SK-N-SH (cell line): ENCODE results near the gene PDE11A. TPM values are rescaled to one million over a fixed set of nuclear protein-coding genes. Genes with fewer than 3 reads are reported as not detected.

ENCODE experiments used
- CTCF ChIA-PET: fragments of 300-600, 350-600 bp; formaldehyde crosslinking; extraction: SDS; loops from one replicate; lab custom pipeline; 2021; lab: Yijun Ruan, JAX
- POLR2A ChIA-PET: fragments of 350-600 bp; sonication (Branson Sonifier 250); formaldehyde crosslinking; extraction: SDS; loops from one replicate; lab custom pipeline; 2020; ENCODE audit warnings: antibody characterized with exemption, inconsistent platforms; lab: Yijun Ruan, JAX
- DNase-seq: peaks from one replicate; pipeline ENCODE4 v3.0.0; 2012
- H2AFZ ChIP-seq: fragments of 200-600 bp; sonication (generic); 2 replicates; pipeline ENCODE4 v1.8.1; 2016; ENCODE audit warnings: antibody characterized with exemption, mild to moderate bottlenecking, low read depth
- H3F3A ChIP-seq: fragments of 200-600 bp; sonication (generic); replicated peaks from 2 replicates; pipeline ENCODE3; 2016; ENCODE audit warnings: antibody characterized with exemption, mild to moderate bottlenecking; ENCODE audit not compliant: insufficient read depth
- H3K27ac ChIP-seq, 2 experiments: fragments of 200-500 bp in 1 of 2; fragments of 200-600 bp in 1 of 2; sonication (Bioruptor generic) in 1 of 2; sonication (generic), shearing (Covaris generic) in 1 of 2; 2 replicates each; pipeline versions ENCODE4 v1.5.1 to v1.6.1; 2014 to 2016; ENCODE audit warnings: low read depth in 2 of 2, inconsistent platforms in 1 of 2, low read length in 1 of 2, mild to moderate bottlenecking in 1 of 2, mixed read lengths in 1 of 2
- H3K27me3 ChIP-seq: fragments of 200-600 bp; sonication (generic), shearing (Covaris generic); 2 replicates; pipeline ENCODE4 v1.6.1; 2016; ENCODE audit warnings: mixed run types; ENCODE audit not compliant: insufficient read depth
- H3K36me3 ChIP-seq, 2 experiments: fragments of 200-500 bp in 1 of 2; fragments of 200-600 bp in 1 of 2; sonication (Bioruptor generic) in 1 of 2; sonication (generic) in 1 of 2; replicated peaks in 1 of 2; 2 replicates each; pipeline versions ENCODE3 to v1.5.1; 2014 to 2016; ENCODE audit warnings: low read length in 1 of 2, mild to moderate bottlenecking in 1 of 2; ENCODE audit not compliant: insufficient read depth in 2 of 2, control insufficient read depth in 1 of 2
- H3K4me1 ChIP-seq, 2 experiments: fragments of 200-500 bp in 1 of 2; fragments of 200-600 bp in 1 of 2; sonication (Bioruptor generic) in 1 of 2; sonication (generic), shearing (Covaris generic) in 1 of 2; 2 replicates each; pipeline versions ENCODE4 v1.5.1 to v1.6.1; 2014 to 2016; ENCODE audit warnings: low read depth in 1 of 2, low read length in 1 of 2, mixed run types in 1 of 2; ENCODE audit not compliant: insufficient read depth in 2 of 2, control insufficient read depth in 1 of 2
- H3K4me2 ChIP-seq: fragments of 200-600 bp; sonication (generic), shearing (Covaris generic); 2 replicates; pipeline ENCODE4 v1.6.1; 2017; ENCODE audit warnings: mixed run types
- H3K4me3 ChIP-seq, 2 experiments: fragments of 200-500 bp in 1 of 2; fragments of 200-600 bp in 1 of 2; sonication (Bioruptor generic) in 1 of 2; sonication (generic), shearing (Covaris generic) in 1 of 2; 2 replicates each; pipeline versions ENCODE4 v1.5.1 to v1.8.1; 2014 to 2016; ENCODE audit warnings: low read depth in 2 of 2, inconsistent platforms in 1 of 2, low read length in 1 of 2, mild to moderate bottlenecking in 1 of 2, mixed read lengths in 1 of 2, moderate library complexity in 1 of 2
- H3K79me2 ChIP-seq: fragments of 200-600 bp; sonication (generic); 2 replicates; pipeline ENCODE4 v1.8.1; 2017; ENCODE audit warnings: mild to moderate bottlenecking; ENCODE audit not compliant: insufficient read depth
- H3K9ac ChIP-seq: fragments of 200-600 bp; sonication (generic); 2 replicates; pipeline ENCODE4 v1.6.1; 2017; ENCODE audit warnings: mixed run types
- H3K9me2 ChIP-seq: fragments of 200-600 bp; sonication (generic); 2 replicates; pipeline ENCODE4 v1.6.1; 2017; ENCODE audit warnings: mixed run types
- H3K9me3 ChIP-seq: fragments of 200-600 bp; sonication (generic); 2 replicates; pipeline ENCODE4 v1.6.1; 2017; ENCODE audit warnings: mixed run types, mild to moderate bottlenecking, moderate library complexity
- H4K20me1 ChIP-seq: fragments of 200-600 bp; sonication (generic); 2 replicates; pipeline ENCODE4 v1.6.1; 2017; ENCODE audit warnings: mild to moderate bottlenecking, mixed run types; ENCODE audit not compliant: insufficient read depth
- CHD2 ChIP-seq: fragments of 150-350 bp; IDR thresholded peaks from 2 replicates; pipeline ENCODE4 v1.6.1; 2018; ENCODE audit warnings: low read length; ENCODE audit not compliant: partially characterized antibody
- EP300 ChIP-seq, 2 experiments: IDR thresholded peaks; 2 replicates each; pipeline versions ENCODE4 v1.4.0 to v1.6.1; 2012; ENCODE audit warnings: borderline replicate concordance in 1 of 2, low read depth in 1 of 2, low read length in 1 of 2
- EZH2phosphoT487 ChIP-seq: fragments of 200-600 bp; sonication (generic); IDR thresholded peaks from 2 replicates; pipeline ENCODE4 v1.6.1; 2017; ENCODE audit warnings: low read depth, mixed run types, mild to moderate bottlenecking, antibody characterized with exemption, moderate library complexity, borderline replicate concordance
- GABPA ChIP-seq: IDR thresholded peaks from 2 replicates; pipeline ENCODE4 v1.4.0; 2012; ENCODE audit warnings: low read depth, mild to moderate bottlenecking
- GATA2 ChIP-seq: sonication (generic); formaldehyde crosslinking; IDR thresholded peaks from 2 replicates; pipeline ENCODE4 v1.5.0; 2020; ENCODE audit warnings: mild to moderate bottlenecking, missing genetic modification reagents
- JUND ChIP-seq: IDR thresholded peaks from 2 replicates; pipeline ENCODE4 v1.4.0; 2012
- MEF2A ChIP-seq: IDR thresholded peaks from 2 replicates; pipeline ENCODE4 v1.4.0; 2012; ENCODE audit warnings: low read depth, borderline replicate concordance
- MXI1 ChIP-seq: IDR thresholded peaks from 2 replicates; pipeline ENCODE4 v1.6.1; 2012; ENCODE audit warnings: mild to moderate bottlenecking, low read depth, low read length, improper control_type of control experiment
- NRF1 ChIP-seq: IDR thresholded peaks from 2 replicates; pipeline ENCODE4 v1.6.1; 2012; ENCODE audit warnings: low read depth, mild to moderate bottlenecking, low read length
- RAD21 ChIP-seq: IDR thresholded peaks from 2 replicates; pipeline ENCODE4 v1.6.1; 2012; ENCODE audit warnings: mild to moderate bottlenecking, low read length
- SMC3 ChIP-seq: IDR thresholded peaks from 2 replicates; pipeline ENCODE4 v1.6.1; 2012; ENCODE audit warnings: low read depth, low read length, improper control_type of control experiment
- TAF1 ChIP-seq: IDR thresholded peaks from 2 replicates; pipeline ENCODE4 v1.6.1; 2012; ENCODE audit warnings: low read depth, mild to moderate bottlenecking, low read length, moderate library complexity, borderline replicate concordance
- TEAD4 ChIP-seq: IDR thresholded peaks from 2 replicates; pipeline ENCODE4 v1.4.0; 2012; ENCODE audit warnings: mild to moderate bottlenecking, borderline replicate concordance; ENCODE audit not compliant: insufficient read depth
- USF2 ChIP-seq: fragments of 150-350 bp; IDR thresholded peaks from 2 replicates; pipeline ENCODE4 v1.6.1; 2017; ENCODE audit warnings: antibody characterized with exemption, low read length, low read depth, borderline replicate concordance
- YY1 ChIP-seq: IDR thresholded peaks from 2 replicates; pipeline ENCODE4 v1.4.0; 2012; ENCODE audit warnings: low read depth, mild to moderate bottlenecking
- WGBS: methylation state at CpG from one replicate; pipeline ENCODE4 v1.1.6; 2017; ENCODE audit warnings: low lambda C conversion rate; 5-methylcytosine and 5-hydroxymethylcytosine counted together
- polyA plus RNA-seq, 3 experiments: library from polyadenylated mRNA; depleted of rRNA; stranded (reverse); fragments of >200 nt; gene quantifications; 2 replicates each; pipeline ENCODE4 v1.2.3, GENCODE V29; 2012
- TF ChIP-seq, protein P1 (sequence below): fragments of 200-600 bp; sonication (generic); IDR thresholded peaks from 2 replicates; pipeline ENCODE4 v1.6.1; 2017; ENCODE audit warnings: antibody characterized with exemption, mild to moderate bottlenecking, moderate library complexity
- TF ChIP-seq, protein P2 (sequence below): IDR thresholded peaks from 2 replicates; pipeline ENCODE4 v1.4.0; 2012; ENCODE audit warnings: low read depth, borderline replicate concordance

PDE11A gene
- polyA plus RNA-seq, 1 of the 3 experiments (the other 2 are of a cell fraction), result 0.10 TPM

DNA sequence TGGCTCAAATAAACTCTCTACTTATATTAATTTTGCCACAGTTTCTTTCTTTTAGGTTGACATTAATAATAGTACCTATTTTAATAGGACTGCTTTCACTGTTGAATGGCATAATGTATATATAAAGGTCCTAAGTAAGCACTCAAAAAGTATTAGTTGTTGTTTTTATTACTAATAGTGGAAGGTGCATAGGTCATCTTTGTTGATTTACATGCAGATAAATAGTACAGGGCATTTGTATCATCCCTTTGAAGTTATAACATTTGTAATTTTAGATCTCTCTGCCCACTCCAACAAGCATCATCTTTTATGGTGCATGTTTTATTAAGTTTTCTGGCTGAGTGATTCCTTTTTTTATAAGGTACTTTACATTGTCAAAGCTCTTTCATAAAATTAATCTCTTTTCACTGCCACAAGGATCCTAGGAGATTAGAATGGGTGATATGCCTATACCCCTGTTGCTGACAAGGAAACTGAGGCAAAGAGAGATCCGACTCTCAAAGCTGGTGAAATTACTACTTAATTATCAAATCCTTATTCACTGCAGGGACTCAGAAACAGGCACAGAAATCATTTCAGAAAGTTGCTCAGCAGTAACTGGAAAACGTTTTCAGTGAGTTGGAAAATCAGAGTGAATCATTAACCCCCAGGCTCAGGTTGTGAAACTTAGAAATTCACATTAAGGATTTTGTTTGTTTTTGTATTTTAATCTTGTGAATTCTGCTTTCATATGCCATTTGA is 380.4 kb downstream of the PDE11A start:
- Histone ChIP-seq H3K79me2 (no peaks in the 10 kb centered on the region), H3K4me3 (no peak overlapping the region)
- TF ChIP-seq MXI1, result no peak
- no peak for TF ChIP-seq YY1
- TF ChIP-seq, all 33 proteins: peak for 0
- no peak overlapping the region for H3K27ac ChIP-seq
- H3K36me3 ChIP-seq, result no peaks in the 10 kb centered on the region
- ChIA-PET CTCF (interaction anchor here (0.8 to 1.7 kb wide), 4 partner anchors 9 to 202 kb away, joined by 3 to 8 read pairs (median 4); no protein-coding TSS in a partner anchor), POLR2A (no interaction called here)
- H2AFZ ChIP-seq, result no peak overlapping the region
- H3K4me2 ChIP-seq, result no peak overlapping the region
- no peaks in the 10 kb centered on the region for H3F3A ChIP-seq
- H4K20me1 ChIP-seq, result no peaks in the 10 kb centered on the region
- no peak for DNase-seq
- no peaks in the 10 kb centered on the region for H3K27me3 ChIP-seq
- H3K9ac ChIP-seq, result no peak overlapping the region
- peaks cover 0 to 2% of the 10 kb centered on the region in 2 experiments; a peak in 1 of 4 replicates for H3K4me1 ChIP-seq
- H3K9me2 ChIP-seq, result no peaks in the 10 kb centered on the region
- 13% methylated on average over 2 of the region's 2 CpGs for WGBS
- no peaks in the 10 kb centered on the region for H3K9me3 ChIP-seq

DNA sequence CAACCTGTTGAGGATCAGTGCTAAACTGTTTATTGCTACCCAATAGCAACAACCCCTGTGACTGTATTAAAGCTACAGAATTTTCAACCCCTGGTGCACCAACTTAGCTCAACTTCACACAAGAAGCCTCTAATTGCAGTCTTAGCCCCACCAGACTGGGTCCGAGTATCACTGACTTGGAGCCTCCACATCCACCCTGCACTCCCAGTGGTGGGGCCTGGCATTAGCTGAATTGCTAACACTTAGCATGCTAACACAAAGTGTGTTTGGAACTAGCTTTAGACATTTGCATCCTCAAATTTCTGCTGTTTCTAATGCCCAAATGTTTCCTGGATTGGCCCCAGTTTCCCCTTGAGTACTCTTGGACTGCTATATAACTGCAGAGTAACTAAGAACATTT is 381.4 kb downstream of the PDE11A start:
- Histone ChIP-seq H3K9ac (no peak overlapping the region), H3K9me2 (no peaks in the 10 kb centered on the region), H3K79me2 (no peaks in the 10 kb centered on the region), H3F3A (no peaks in the 10 kb centered on the region), H3K27ac (no peak overlapping the region), H3K9me3 (no peaks in the 10 kb centered on the region), H3K4me2 (no peak overlapping the region), H2AFZ (no peak overlapping the region), H3K36me3 (no peaks in the 10 kb centered on the region), H3K4me1 (peaks cover 0 to 2% of the 10 kb centered on the region in 2 experiments; a peak in 1 of 4 replicates), H3K27me3 (no peaks in the 10 kb centered on the region), H4K20me1 (no peaks in the 10 kb centered on the region), H3K4me3 (no peak overlapping the region)
- POLR2A ChIA-PET, result no interaction called here
- CTCF ChIA-PET, result interaction anchor here (0.9 to 1.7 kb wide), 6 partner anchors 10 to 201 kb away, joined by 3 to 8 read pairs (median 4); no protein-coding TSS in a partner anchor
- TF ChIP-seq TEAD4 (no peak), TAF1 (no peak), GATA2 (CRISPR knock-in tag) (no peak), EZH2phosphoT487 (no peak), MXI1 (no peak), NRF1 (no peak), USF2 (no peak), EP300 (IDR thresholded peaks at IDR 0.05; ENCODE audit: borderline replicate concordance in 1 of 2, low read depth in 1 of 2, low read length in 1 of 2) (no peak), SMC3 (no peak), MEF2A (no peak), RAD21 (no peak), GABPA (no peak), CHD2 (no peak), JUND (no peak)
- TF ChIP-seq, protein P1, sequence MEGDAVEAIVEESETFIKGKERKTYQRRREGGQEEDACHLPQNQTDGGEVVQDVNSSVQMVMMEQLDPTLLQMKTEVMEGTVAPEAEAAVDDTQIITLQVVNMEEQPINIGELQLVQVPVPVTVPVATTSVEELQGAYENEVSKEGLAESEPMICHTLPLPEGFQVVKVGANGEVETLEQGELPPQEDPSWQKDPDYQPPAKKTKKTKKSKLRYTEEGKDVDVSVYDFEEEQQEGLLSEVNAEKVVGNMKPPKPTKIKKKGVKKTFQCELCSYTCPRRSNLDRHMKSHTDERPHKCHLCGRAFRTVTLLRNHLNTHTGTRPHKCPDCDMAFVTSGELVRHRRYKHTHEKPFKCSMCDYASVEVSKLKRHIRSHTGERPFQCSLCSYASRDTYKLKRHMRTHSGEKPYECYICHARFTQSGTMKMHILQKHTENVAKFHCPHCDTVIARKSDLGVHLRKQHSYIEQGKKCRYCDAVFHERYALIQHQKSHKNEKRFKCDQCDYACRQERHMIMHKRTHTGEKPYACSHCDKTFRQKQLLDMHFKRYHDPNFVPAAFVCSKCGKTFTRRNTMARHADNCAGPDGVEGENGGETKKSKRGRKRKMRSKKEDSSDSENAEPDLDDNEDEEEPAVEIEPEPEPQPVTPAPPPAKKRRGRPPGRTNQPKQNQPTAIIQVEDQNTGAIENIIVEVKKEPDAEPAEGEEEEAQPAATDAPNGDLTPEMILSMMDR, result no peak
- TF ChIP-seq, protein P2, sequence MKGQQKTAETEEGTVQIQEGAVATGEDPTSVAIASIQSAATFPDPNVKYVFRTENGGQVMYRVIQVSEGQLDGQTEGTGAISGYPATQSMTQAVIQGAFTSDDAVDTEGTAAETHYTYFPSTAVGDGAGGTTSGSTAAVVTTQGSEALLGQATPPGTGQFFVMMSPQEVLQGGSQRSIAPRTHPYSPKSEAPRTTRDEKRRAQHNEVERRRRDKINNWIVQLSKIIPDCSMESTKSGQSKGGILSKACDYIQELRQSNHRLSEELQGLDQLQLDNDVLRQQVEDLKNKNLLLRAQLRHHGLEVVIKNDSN, result no peak
- 29% methylated on average over 1 of the region's 1 CpG for WGBS
- DNase-seq, result no peak
